D721Med (cell line): Measurements from ENCODE around the gene CHPF.

Experiments used
- DNase-seq: peaks from one replicate; pipeline ENCODE4 v3.0.0; 2011; ENCODE audit warnings: low spot score; ENCODE audit not compliant: insufficient read length
- FAIRE-seq: peaks from 2 replicates; lab custom pipeline; 2011; peaks lifted over from hg19 to GRCh38; lab: Jason Lieb, UNC
- TF ChIP-seq, protein P1 (sequence below): IDR thresholded peaks from 2 replicates; pipeline ENCODE4 v1.5.1; 2012; ENCODE audit warnings: mild to moderate bottlenecking, control low read depth; ENCODE audit not compliant: insufficient read depth; ENCODE audit errors: missing control alignments

CHPF gene

DNA sequence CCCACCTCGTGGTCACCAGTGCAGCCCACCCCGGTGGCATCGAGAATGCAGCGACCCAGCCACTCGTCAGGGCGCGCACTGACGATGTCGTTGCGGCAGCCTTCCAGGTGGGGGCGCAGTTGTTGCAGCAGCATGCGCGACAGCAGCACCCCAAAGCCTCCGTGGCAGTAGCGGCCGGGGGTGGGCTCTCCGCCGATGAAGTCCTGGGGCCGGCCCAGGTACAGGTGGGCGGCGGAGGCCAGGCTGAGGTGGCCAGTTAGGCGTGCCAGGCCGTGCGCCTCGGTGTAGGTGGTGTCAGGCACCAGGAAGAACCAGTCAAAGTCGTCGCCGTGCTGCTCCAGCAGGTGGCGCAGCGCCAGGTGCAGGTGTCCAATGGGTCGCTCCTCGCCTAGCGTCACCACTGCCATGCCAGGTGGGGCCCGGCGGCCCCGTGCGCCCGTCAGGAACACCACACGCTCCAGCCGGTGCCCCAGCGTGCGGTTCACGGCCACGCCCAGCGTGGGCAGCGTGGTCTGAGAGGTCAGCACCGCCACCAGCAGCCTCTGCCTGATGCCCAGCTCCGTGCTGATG lies 1.9 kb downstream of the CHPF start:
- DNase-seq (peak; percentile 83), FAIRE-seq (no peak)
- TF ChIP-seq, protein P1, sequence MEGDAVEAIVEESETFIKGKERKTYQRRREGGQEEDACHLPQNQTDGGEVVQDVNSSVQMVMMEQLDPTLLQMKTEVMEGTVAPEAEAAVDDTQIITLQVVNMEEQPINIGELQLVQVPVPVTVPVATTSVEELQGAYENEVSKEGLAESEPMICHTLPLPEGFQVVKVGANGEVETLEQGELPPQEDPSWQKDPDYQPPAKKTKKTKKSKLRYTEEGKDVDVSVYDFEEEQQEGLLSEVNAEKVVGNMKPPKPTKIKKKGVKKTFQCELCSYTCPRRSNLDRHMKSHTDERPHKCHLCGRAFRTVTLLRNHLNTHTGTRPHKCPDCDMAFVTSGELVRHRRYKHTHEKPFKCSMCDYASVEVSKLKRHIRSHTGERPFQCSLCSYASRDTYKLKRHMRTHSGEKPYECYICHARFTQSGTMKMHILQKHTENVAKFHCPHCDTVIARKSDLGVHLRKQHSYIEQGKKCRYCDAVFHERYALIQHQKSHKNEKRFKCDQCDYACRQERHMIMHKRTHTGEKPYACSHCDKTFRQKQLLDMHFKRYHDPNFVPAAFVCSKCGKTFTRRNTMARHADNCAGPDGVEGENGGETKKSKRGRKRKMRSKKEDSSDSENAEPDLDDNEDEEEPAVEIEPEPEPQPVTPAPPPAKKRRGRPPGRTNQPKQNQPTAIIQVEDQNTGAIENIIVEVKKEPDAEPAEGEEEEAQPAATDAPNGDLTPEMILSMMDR = peak; percentile 67

DNA sequence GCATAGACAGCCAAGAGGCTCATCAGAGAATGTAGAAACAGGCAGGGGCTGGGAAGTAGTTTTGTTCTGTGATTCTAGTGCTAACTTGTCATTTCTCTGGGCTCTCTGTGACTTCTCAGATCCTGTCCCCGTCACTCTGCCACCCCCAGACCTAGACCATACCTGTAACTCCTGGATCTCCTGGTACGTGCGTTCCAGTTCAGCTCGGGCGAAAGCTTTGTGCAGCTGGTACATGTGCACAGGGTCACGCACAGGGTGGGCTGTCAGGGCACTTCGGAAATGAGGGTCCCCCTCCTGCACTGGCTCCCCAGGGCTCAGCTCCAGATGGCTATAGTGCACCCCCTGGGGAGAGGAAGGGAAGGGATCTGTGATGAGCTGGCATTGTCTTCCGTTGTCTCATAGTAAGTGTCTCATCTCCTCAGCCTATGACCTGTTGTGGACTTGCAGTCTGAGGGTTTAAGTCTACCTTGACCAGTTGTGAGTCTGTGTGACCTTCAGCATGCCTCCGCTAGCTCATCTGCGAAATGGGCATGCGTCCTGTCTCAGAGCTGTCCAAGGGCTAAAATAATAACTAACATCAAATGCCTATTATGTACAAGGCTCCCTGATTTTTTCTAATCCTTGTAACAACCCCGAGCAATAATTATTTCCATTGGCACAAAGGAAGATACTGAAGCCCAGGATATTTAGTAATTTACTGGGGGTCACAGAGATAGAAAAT lies 2.7 kb downstream of the CHPF start:
- DNase-seq (no peak), FAIRE-seq (no peak)
- TF ChIP-seq, protein P1 = no peak

DNA sequence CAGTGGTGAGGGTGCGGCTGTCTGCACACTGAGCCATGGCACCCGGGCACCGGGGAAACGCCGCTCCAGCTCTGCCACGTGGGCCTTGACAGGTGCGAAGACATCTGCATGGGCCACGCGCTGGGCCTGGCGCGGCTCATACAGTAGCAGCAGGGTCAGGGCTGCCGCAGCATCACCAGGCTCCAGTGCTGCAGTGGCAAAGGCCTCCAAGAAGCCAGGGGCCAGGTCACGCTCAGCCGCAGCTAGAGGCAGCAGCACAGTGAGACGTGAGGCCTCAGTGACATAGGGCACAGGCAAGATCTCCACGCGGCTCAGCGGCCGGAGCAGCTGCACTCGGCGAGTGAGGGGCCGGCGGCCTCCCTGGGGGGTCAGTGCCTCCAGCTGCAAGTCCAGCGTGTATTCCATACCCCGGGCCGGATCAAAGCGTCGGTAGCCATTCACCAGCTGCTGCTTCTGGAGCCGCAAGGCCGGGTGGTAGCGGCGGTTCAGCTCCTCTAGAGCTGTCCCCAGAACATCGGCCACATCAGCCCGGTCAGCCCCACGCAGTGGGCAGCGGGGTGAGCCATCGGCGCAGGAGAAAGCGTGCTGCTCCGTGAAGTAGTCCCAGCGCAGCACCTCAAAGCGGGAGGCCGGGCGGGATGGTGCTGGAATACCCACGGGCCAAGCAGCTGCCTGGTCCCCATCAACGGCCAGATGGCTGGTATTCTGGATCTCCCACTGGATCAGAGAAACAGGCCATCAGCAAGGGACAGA lies 3.5 kb downstream of the CHPF start:
- FAIRE-seq = no peak
- TF ChIP-seq, protein P1 = no peak
- DNase-seq = no peak

DNA sequence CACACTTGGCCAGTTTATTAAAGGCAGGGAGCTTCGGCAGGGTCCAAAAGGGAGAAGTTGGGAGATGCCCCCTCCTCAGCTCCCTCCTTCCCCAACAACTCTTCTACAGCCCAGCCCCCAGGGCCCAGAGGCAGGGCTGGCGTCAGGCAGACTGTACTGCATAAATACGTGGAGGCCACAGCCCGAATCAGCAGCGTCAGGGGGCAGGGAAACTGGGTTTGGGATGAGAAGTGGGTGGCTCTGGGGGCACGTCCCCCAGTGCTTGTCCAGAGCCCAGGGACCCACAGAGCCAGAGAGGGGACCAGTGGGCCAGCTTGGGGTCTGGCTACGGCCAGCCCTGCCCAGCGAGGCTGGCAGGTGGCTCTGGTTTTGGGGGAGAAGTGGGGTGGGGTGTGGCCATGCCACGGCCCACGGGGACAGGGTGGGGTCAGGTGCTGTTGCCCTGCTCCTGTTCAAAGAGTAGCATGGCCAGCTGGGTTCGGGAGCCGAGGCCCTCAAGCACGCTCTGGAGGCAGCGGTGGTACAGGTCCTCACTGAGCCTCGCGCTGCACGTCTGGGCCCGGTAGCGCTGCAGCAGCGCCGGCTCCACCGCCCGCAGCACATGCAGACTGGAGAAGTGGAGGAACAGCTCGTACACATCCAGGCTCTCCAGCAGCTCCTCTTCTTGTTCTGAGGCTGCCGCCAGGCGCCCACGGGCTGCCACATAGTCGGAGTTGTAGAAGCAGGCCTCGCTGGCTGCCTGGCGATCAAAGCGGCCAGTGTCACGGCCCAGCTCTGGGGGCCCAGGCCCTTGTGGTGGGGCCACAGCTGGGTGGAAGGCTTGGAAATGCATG lies 4.4 kb downstream of the CHPF start:
- DNase-seq = no peak
- TF ChIP-seq, protein P1 = no peak
- FAIRE-seq = no peak

DNA sequence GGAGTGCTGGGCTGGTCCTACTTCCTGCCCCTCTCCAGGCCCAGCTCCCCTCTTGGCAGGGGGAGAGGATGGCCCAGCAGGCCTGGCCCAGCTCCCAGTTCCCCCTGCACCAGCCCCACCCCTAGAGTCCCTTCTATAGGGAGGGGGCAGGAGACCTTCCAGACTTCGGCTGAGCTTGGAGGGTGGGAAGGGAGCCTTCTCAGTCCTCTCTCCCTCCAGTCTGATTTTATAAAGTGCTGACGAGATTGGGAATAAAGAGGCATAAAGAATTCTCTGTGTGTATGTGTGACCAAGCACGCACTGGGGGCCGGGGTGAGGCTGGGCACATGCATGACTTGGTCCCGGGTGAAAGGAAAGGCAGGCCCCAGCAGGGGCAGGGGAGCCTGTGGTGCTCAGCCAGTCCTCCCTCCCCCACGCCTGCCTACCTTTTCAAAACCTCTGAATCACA lies 5.1 kb downstream of the CHPF start:
- no peak for DNase-seq
- TF ChIP-seq, protein P1 = no peak
- no peak for FAIRE-seq

DNA sequence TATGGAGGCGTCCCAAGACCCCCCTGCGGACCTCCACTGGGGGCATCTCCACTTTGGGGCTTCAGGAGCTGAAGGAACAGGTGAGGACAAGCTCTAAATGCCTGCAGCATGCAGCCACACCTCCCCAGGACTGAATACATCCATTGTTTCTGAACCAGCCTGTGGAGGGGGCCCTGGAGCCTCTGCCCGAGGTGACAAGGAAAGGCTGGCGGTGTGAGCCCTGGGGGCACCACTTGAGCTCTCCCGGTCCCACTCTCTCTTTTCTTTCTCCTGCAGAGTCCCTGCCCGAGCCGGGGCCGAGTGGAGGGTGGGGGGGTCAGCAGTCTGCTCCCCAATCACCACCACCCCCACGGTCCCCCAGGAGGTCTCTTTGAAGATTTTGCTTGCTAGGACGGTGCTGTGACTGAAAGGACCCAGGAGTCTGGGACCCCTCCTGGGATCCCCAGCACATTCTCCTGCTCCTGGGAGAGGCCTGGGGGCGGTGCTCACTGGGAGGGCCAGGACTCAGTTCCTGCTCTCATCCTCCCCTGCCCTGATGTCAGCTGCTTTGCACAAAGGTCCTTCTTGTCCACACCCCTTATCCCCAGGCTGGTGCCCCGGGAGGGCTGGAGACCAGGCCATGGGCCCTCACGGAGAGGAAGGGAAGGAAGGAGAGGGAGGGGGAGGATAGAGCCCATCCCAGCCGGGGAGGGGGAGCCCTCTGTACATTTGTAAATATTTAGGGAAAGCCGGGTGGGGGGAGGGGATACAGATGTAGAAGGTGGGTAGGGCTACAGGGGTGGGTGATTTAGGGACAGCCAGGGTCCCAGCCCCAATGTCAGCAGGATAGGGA lies 5.7 kb downstream of the CHPF start:
- DNase-seq = no peak
- FAIRE-seq = no peak
- TF ChIP-seq, protein P1 = no peak
